ENCODE measurements around the gene RAB10. TPM values are rescaled to one million over a fixed set of nuclear protein-coding genes. Genes with fewer than 3 reads are reported as not detected.

Gene RAB10
- total and polyA plus RNA-seq, 2 experiments from 2014 or later = 102 to 143 TPM

GRCh38 chr2:26077291-26077690 lies 43.4 kb downstream of the RAB10 start:
- H3K4me2 ChIP-seq = no peak overlapping the region
- H3K79me2 ChIP-seq (replicated peaks; ENCODE audit: insufficient read depth) = peaks cover 100% of the 10 kb centered on the region
- H3K27me3 Mint-ChIP-seq (ENCODE audit: insufficient read depth, low read depth, poor library complexity) = peaks cover 3% of the 10 kb centered on the region
- H3K9me2 ChIP-seq (ENCODE audit: insufficient read depth) = no peaks in the 10 kb centered on the region
- H3K27ac ChIP-seq (ENCODE audit: low read depth) = no peak overlapping the region
- peaks cover 8% of the 10 kb centered on the region for H4K20me1 ChIP-seq (replicated peaks; ENCODE audit: insufficient read depth)
- H3K27me3 ChIP-seq (ENCODE audit: insufficient read depth) = no peaks in the 10 kb centered on the region
- no peak overlapping the region for H2AFZ ChIP-seq
- no peak for DNase-seq (ENCODE audit: low spot score)
- no peak overlapping the region for H3K27ac Mint-ChIP-seq
- H3K4me3 Mint-ChIP-seq = no peak overlapping the region
- H3F3A ChIP-seq (replicated peaks; ENCODE audit: low read depth) = no peaks in the 10 kb centered on the region
- H3K9me3 Mint-ChIP-seq = peaks cover 31% of the 10 kb centered on the region
- H3K4me1 ChIP-seq (ENCODE audit: insufficient read depth) = peaks cover 29% of the 10 kb centered on the region
- ATAC-seq = no peak
- no peak overlapping the region for H3K4me3 ChIP-seq
- peaks cover 35% of the 10 kb centered on the region for H3K4me1 Mint-ChIP-seq
- TF ChIP-seq ZNF114 (CRISPR knock-in tag; IDR thresholded peaks at IDR 0.05) = no peak
- TF ChIP-seq STAT1 (IDR thresholded peaks at IDR 0.05; ENCODE audit: unreplicated experiment) = no peak
- no peak for TF ChIP-seq EZH2phosphoT487 (IDR thresholded peaks at IDR 0.05; ENCODE audit: unreplicated experiment)
- no peak for TF ChIP-seq NANOG (IDR thresholded peaks at IDR 0.05; ENCODE audit: borderline replicate concordance)
- H3K36me3 Mint-ChIP-seq (ENCODE audit: low read depth) = peaks cover 39% of the 10 kb centered on the region
- H3K36me3 ChIP-seq (ENCODE audit: insufficient read depth) = peaks cover 6% of the 10 kb centered on the region; the same call in 1 of the 2 replicates

GRCh38 chr2:26078939-26079338 lies 45.1 kb downstream of the RAB10 start:
- no peak overlapping the region for H3K4me3 ChIP-seq
- ATAC-seq (no peak), DNase-seq (ENCODE audit: low spot score) (no peak)
- H3K36me3 ChIP-seq (ENCODE audit: insufficient read depth) = peaks cover 6% of the 10 kb centered on the region; the same call in 1 of the 2 replicates
- no peak overlapping the region for H3K27ac ChIP-seq (ENCODE audit: low read depth)
- no peaks in the 10 kb centered on the region for H3K9me2 ChIP-seq (ENCODE audit: insufficient read depth)
- Mint-ChIP-seq H3K27ac (no peak overlapping the region), H3K27me3 (ENCODE audit: insufficient read depth, low read depth, poor library complexity) (peaks cover 3% of the 10 kb centered on the region), H3K4me3 (no peak overlapping the region), H3K9me3 (peaks cover 31% of the 10 kb centered on the region), H3K36me3 (ENCODE audit: low read depth) (peaks cover 39% of the 10 kb centered on the region), H3K4me1 (peaks cover 31% of the 10 kb centered on the region)
- H3K4me1 ChIP-seq (ENCODE audit: insufficient read depth) = peaks cover 36% of the 10 kb centered on the region
- no peak overlapping the region for H2AFZ ChIP-seq
- peaks cover 8% of the 10 kb centered on the region for H4K20me1 ChIP-seq (replicated peaks; ENCODE audit: insufficient read depth)
- H3K27me3 ChIP-seq (ENCODE audit: insufficient read depth) = no peaks in the 10 kb centered on the region
- no peaks in the 10 kb centered on the region for H3F3A ChIP-seq (replicated peaks; ENCODE audit: low read depth)
- peaks cover 100% of the 10 kb centered on the region for H3K79me2 ChIP-seq (replicated peaks; ENCODE audit: insufficient read depth)
- H3K4me2 ChIP-seq = no peak overlapping the region
- TF ChIP-seq CTCF (conservative IDR thresholded peaks at IDR 0.05; ENCODE audit: low read depth in 2 of 2) = no peak
- TF ChIP-seq CREB1 (CRISPR knock-in tag; IDR thresholded peaks at IDR 0.05; ENCODE audit: low read depth) = no peak
- TF ChIP-seq JUNB (IDR thresholded peaks at IDR 0.05; ENCODE audit: unreplicated experiment) = no peak
- TF ChIP-seq STAT1 (IDR thresholded peaks at IDR 0.05; ENCODE audit: unreplicated experiment) = no peak
- TF ChIP-seq ZNF462 (CRISPR knock-in tag; IDR thresholded peaks at IDR 0.05) = no peak
- no peak for TF ChIP-seq REST (IDR thresholded peaks at IDR 0.05; ENCODE audit: unreplicated experiment)
- no peak for TF ChIP-seq ZNF331 (CRISPR knock-in tag; IDR thresholded peaks at IDR 0.05; ENCODE audit: low read depth)
- no peak for TF ChIP-seq EZH2phosphoT487 (IDR thresholded peaks at IDR 0.05; ENCODE audit: unreplicated experiment)
- no peak for TF ChIP-seq EZH2 (IDR thresholded peaks at IDR 0.05; ENCODE audit: low read depth, unreplicated experiment)

All from GM23338 (cell line).